Fibroblast of mammary gland (primary cell): ENCODE results near the gene HMG20A.

Experiments used
- DNase-seq: peaks from one replicate; pipeline ENCODE4 v3.0.0-alpha.2; 2010; ENCODE audit warnings: low read depth
- H3K4me3 ChIP-seq: 2 replicates; pipeline ENCODE4 v1.5.1; 2011; ENCODE audit warnings: low read depth, mild to moderate bottlenecking, low read length, moderate library complexity; ENCODE audit not compliant: control insufficient read depth
- CTCF ChIP-seq: conservative IDR thresholded peaks from 2 replicates; pipeline ENCODE4 v1.5.1; 2011; ENCODE audit warnings: low read depth, low read length, inconsistent platforms; ENCODE audit not compliant: control insufficient read depth, insufficient read depth

Gene HMG20A

GRCh38 chr15:77473328-77473727 lies 52.6 kb downstream of the HMG20A start:
- no peak for DNase-seq
- no peak overlapping the region for H3K4me3 ChIP-seq
- no peak for TF ChIP-seq CTCF

- DNase-seq = no peak
- no peak for TF ChIP-seq CTCF
- no peak overlapping the region for H3K4me3 ChIP-seq
Observed at GRCh38 chr15:77474310-77474988, 53.8 kb downstream of the HMG20A start.

- TF ChIP-seq CTCF = no peak
- H3K4me3 ChIP-seq = no peak overlapping the region
- no peak for DNase-seq
Observed at GRCh38 chr15:77475001-77475400, 54.3 kb downstream of the HMG20A start.

DNA sequence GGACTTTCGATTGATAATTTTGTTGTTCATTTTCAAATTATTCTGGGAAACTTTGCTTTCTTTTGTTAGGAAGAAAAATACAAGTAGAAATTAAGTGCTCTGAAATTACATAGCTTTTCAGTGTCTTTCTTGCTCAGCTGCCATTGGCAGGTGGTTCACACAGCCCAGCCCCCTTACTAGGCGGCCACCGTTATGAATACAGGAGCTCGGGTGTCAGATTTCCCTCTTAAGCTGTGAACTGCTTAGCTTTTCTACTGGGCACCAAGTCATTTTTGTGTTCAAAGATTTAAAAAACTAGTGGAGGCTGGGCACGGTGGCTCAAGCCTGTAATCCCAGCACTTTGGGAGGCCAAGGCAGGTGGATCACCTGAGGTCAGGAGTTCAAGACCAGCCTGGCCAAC lies 55.2 kb downstream of the HMG20A start:
- no peak for TF ChIP-seq CTCF
- DNase-seq = no peak
- H3K4me3 ChIP-seq = no peak overlapping the region

DNA sequence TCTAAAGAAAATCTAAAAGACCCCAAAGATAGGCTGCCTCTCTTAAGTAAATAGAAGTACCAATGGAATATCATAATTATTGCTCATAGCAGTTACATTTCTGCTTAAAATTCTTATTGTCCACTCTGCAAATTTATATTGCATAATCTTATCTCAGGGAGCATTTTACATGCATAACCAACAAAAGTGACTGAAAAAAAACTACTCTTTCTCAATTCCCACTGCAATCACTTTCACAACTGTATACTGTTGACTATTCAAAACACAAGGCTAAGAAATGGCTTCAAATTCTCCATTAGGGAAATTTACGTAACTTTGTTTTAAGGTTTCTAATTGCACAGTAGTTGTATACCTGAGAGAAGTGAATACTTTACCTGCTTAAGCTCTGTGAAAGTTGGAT lies 56.3 kb downstream of the HMG20A start:
- H3K4me3 ChIP-seq = no peak overlapping the region
- no peak for DNase-seq
- TF ChIP-seq CTCF = no peak

DNA sequence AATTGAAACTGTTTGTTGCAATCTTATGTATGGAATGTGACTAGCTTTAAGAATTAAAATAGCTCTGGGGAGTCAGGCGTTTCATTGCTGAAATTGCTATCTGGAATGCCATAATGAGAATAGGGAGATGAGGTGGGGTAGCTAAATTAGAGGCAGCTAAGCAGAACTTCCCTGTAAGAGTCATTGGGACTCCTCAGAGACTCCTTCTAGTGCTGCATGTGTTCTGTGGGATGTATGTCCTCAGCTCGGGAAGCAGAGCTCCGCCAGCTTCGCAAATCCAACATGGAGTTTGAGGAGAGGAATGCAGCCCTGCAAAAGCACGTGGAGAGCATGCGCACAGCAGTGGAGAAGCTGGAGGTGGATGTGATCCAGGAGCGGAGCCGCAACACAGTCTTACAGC lies 57.4 kb downstream of the HMG20A start:
- TF ChIP-seq CTCF = no peak
- DNase-seq = no peak
- H3K4me3 ChIP-seq = no peak overlapping the region

DNA sequence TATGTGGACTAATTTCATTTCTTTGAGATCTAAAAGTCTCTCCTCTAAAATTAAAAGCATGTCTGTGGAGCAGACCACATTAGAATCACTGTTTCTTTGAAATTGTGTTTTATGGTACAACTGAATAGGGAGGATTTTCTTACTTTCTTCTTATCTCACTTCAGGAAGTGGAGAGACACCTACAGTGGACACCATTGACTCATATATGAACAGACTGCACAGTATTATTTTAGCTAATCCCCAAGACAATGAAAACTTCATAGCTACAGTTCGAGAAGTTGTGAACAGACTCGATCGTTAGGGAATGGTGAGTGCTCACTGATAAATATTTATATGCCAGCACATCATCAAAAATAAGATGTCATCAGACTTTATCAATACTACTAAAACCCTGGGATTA lies 58.3 kb downstream of the HMG20A start:
- TF ChIP-seq CTCF = no peak
- no peak overlapping the region for H3K4me3 ChIP-seq
- no peak for DNase-seq
